ENCODE results near the gene CEBPZOS.

GRCh38 chr2:37223131-37223530 lies 26.8 kb downstream of the CEBPZOS start:
- TF ChIP-seq EP300 (IDR thresholded peaks at IDR 0.05) (no peak), POLR2AphosphoS5 (IDR thresholded peaks at IDR 0.05) (no peak)
- TF ChIP-seq, protein P1, sequence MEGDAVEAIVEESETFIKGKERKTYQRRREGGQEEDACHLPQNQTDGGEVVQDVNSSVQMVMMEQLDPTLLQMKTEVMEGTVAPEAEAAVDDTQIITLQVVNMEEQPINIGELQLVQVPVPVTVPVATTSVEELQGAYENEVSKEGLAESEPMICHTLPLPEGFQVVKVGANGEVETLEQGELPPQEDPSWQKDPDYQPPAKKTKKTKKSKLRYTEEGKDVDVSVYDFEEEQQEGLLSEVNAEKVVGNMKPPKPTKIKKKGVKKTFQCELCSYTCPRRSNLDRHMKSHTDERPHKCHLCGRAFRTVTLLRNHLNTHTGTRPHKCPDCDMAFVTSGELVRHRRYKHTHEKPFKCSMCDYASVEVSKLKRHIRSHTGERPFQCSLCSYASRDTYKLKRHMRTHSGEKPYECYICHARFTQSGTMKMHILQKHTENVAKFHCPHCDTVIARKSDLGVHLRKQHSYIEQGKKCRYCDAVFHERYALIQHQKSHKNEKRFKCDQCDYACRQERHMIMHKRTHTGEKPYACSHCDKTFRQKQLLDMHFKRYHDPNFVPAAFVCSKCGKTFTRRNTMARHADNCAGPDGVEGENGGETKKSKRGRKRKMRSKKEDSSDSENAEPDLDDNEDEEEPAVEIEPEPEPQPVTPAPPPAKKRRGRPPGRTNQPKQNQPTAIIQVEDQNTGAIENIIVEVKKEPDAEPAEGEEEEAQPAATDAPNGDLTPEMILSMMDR (IDR thresholded peaks at IDR 0.05), result no peak

All from stomach (tissue), 4 donors.